ENCODE results near the gene INPP5F.
"Not testable (repeated sequence)": the region's sequence is repeated elsewhere in the genome, so short reads cannot be mapped to it uniquely, and the experiment has no call there.

Gene INPP5F

GRCh38 chr10:119781498-119781897 is 55.6 kb downstream of the INPP5F start:
- DNase-seq = no peak

DNA sequence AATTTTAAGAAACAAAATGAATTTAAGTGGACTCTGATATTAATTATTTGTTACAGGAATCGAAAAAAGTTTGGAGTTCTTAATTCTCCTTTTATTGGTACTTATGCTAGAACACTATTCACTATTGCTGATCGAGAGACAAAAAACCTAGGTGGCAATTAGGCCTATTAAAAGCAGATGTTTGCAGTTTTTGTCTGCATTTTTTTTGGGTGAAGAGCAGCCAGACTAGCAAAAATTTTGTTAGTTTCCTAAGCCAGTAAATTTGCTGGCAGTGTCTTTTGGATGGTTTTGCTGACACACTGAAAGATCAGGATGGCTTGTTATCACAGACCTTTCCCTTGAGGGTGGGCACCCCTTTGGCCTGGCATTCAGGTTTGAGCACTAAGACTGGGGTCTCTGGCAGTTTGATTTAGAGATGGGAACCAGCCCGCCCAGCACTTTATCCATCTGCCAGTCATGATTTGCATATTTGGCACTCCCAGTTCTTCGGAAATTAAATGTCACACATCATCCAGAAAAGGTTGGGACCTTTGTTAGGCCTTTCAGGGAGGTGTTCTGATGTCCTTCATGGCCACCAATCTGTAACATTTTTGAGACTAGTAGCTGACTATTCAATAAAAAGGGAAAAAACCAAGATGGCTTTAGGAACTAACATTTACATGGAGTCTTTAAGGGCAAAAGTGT is 57.3 kb downstream of the INPP5F start:
- no peak for DNase-seq

DNA sequence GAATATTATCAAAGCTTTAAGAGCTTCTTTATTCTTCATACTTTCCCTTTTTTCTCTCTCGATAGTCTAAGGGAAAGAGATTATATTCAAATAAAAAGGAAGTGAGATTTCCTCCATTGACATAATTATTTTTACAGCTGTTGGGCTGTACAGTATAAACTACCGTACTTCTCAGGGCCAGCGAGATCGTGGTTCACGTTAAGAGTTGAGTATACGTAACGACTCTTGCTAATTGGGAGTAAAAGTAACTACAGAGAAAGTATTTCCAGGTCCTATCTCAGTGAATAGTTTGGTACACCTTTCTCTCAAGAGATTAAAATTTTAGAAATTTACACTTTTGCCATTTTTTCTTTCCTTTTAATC is 57.8 kb downstream of the INPP5F start:
- DNase-seq = no peak

- no peak for DNase-seq
Observed at GRCh38 chr10:119784340-119785067, 58.7 kb downstream of the INPP5F start.

GRCh38 chr10:119786117-119786769 is 60.4 kb downstream of the INPP5F start:
- DNase-seq = no peak

- not testable (repeated sequence) for DNase-seq
Observed at GRCh38 chr10:119795101-119795500, 69.3 kb downstream of the INPP5F start.

GRCh38 chr10:119796039-119796438 is 70.2 kb downstream of the INPP5F start:
- DNase-seq = no peak

DNA sequence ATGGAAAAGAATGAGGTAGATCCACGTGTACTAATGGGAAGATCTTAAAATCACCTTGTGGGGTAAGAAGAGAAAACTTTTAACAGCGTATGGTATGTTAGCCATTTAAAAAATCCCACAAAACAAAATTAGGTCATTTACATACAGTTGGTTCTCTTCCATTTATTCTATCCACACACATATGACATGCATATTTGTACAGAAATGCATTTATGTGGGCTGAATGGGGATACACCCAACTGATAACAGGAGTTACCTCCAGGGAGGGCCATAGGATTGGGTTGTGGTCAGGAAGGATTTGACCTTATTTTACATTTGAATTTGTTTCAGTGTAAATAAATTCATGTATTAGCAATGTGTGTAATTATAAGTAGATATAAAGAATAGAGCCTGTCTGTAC is 75.3 kb downstream of the INPP5F start:
- DNase-seq = no peak

DNA sequence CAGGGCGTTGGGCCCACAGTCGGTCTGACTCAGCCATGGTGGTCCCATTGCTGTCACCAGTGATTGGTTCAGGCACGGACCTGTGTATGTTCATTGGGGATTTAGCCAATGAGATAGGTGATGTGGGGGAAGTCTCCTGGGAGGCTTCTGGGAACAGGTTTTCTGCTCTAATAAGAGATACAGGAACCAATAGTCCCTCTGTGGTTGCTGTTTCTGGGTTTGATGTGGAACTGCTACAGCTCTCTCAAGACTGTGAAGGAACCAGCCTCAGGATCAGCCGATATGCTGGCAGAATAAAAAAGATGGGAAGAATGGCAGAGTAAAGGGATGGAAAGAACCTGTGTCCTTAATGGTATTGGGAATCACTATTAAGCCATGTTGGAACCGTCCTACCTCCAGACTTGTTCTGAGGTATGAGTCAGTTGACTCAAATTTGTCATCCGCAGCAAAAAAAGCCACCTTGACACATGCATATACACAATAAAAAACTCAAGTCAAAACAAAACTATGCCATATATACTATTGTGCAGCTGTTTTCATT is 76.2 kb downstream of the INPP5F start:
- no peak for DNase-seq

DNA sequence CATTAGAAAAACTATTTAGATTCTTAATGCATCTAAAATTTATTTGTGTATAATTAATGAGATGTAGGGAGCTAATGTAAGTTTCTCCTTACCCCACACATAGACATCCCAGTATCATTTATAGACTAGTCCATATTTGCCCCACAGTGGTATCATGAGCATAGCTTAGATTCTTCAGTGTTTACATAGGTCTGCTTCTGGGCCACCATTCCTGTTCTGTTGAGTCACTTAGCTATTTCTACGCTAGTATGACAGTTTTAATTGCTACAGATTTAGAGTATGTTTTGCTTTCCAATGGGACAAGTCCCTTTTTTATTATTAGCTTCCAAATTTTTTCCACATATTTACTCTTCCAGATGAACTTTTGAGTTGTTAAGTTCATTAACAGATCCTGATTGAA is 77.4 kb downstream of the INPP5F start:
- no peak for DNase-seq

GRCh38 chr10:119805702-119806230 is 79.9 kb downstream of the INPP5F start:
- no peak for DNase-seq

GRCh38 chr10:119806334-119807130 is 80.7 kb downstream of the INPP5F start:
- no peak for DNase-seq

- DNase-seq = no peak
Observed at GRCh38 chr10:119807960-119808697, 82.3 kb downstream of the INPP5F start.

GRCh38 chr10:119811122-119811521 is 85.3 kb downstream of the INPP5F start:
- DNase-seq = no peak

DNA sequence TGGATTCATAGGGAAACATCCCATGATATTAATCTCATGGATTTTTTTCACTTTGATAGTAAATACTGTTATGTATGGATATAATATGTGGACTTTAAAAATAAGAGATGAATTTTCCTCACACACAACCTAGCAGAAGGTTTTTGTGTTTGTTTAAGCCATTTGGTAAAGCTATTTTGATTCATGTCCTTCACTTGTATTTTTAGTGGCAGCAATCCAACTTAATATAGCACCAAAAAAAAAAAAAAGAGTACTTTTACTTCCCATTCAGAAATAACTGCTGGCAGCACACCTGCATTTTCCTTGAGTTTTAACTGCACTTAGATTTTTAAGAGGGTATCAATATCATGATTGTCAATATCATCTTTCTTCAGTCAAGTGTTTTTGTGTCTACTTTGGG is 86.8 kb downstream of the INPP5F start:
- DNase-seq = no peak

GRCh38 chr10:119815671-119816070 is 89.8 kb downstream of the INPP5F start:
- DNase-seq = no peak

DNA sequence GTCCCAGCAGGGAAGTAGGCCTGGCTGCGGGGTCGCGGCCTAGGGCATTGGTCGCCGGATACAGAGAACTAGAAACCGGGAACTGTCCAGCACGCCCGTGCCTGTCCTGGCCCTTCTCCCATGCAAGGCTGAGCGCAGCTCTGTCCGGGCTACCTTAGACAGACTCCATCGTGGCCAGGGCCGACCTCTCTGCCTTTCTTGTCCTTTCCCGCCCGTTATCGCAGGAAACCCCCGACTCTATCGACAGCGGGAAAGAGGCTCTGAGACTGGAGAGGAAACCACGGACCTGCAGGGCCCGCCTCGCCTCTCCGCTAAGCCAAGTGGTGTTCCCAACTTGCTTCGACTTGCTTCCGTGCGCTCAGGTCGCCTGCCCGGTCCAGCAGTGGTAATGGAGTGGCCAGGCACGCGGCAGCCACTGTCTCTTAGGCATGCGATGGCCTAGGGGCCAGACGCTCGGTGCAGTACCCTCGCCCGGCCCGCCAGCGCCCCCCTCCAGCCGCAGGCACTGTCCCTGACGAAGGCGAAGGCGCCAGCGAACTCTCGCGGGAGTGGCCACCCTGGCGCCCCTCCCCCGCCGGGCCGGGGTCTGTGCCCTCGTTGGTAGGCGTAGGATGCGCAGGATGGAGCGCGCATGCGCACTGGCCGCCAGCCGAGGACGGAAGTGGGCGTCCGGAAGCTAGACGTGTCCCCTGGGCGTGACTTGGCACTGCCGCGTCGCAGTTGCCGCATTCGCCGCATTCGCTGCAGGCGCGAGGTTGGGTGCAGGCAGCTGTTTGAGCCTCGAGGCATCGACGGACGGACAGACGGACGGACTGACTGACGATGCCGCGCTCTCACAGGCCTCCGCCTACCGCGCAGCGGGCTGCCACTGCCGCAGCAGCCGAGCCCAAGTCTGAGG is 92.4 kb downstream of the INPP5F start:
- no peak for DNase-seq

DNA sequence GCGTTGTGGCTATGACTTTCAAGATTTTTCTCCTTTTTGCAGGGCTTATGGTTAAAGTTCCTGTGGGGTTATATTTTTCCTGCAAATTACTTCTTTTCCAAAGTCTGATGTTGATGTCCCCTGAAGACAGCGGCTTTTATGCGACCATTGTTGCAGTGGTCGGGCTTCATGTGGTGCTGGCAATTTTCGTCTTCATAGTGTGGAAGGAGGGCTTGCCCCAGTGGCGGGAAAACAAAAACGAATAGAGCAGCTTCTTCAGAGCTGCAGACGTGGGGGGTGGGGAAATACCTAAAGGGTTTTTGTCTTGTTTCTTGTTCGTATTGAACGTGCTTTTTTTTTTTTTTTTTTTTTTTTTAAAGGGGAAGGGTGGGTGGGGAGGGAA is 93.0 kb downstream of the INPP5F start:
- no peak for DNase-seq

- DNase-seq = no peak
Observed at GRCh38 chr10:119821182-119821581, 95.3 kb downstream of the INPP5F start.

GRCh38 chr10:119824299-119824698 is 98.4 kb downstream of the INPP5F start:
- DNase-seq = no peak

DNA sequence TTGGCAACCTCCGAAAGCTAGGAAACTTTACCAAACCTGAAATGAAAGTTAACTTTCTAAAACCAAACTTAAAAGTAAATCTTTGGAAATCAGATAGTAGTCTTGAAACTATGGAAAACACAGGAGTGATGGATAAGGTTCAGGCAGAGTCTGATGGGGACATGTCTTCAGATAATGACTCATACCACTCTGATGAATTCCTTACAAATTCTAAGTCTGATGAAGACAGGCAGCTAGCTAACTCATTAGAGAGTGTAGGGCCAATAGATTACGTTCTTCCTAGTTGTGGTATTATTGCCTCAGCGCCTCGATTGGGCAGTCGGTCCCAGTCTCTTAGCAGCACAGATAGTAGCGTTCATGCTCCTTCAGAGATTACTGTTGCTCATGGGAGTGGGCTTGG is 100.9 kb downstream of the INPP5F start:
- DNase-seq = no peak

Data from activated CD4-positive, alpha-beta T cell treated with anti-CD3 and anti-CD28 coated beads for 4 hours (primary cell).